OCI-LY7 (cell line): ENCODE measurements around the gene TPP1. TPM values are rescaled to one million over a fixed set of nuclear protein-coding genes. Genes with fewer than 3 reads are reported as not detected.

Experiments
- BruUV-seq: library from RNA; stranded (reverse); fragments of 400-500 nt; replicated peaks from 2 replicates; lab custom pipeline; 2021; lab: Mats Ljungman, UMichigan
- CTCF ChIA-PET: fragments of 300-600 bp; sonication (Branson Sonifier 250); formaldehyde crosslinking; loops from one replicate; lab custom pipeline; 2022; ENCODE audit warnings: antibody characterized with exemption; ENCODE audit not compliant: unreplicated experiment; lab: Charles Lee
- POLR2A ChIA-PET: fragments of 300-600 bp; sonication (Branson Sonifier 250); formaldehyde crosslinking; loops from one replicate; lab custom pipeline; 2022; ENCODE audit warnings: antibody characterized with exemption; lab: Charles Lee
- DNase-seq: peaks from one replicate; pipeline ENCODE4 v3.0.0-alpha.2; 2015; ENCODE audit warnings: low spot score
- H2AFZ ChIP-seq: fragments of 200-600 bp; sonication (generic), shearing (Covaris generic); 2 replicates; pipeline ENCODE4 v1.6.1; 2014; ENCODE audit warnings: mild to moderate bottlenecking, antibody characterized with exemption, low read length, moderate library complexity
- H3K27ac ChIP-seq: fragments of 200-600 bp; sonication (generic); 2 replicates; pipeline ENCODE4 v1.5.1; 2014; ENCODE audit warnings: mixed run types, low read depth, mild to moderate bottlenecking, moderate library complexity, low read length, inconsistent platforms; ENCODE audit not compliant: poor library complexity, severe bottlenecking
- H3K36me3 ChIP-seq: fragments of 200-600 bp; sonication (generic); 2 replicates; pipeline ENCODE4 v1.6.1; 2014; ENCODE audit warnings: mild to moderate bottlenecking, antibody characterized with exemption, low read length, moderate library complexity, mixed read lengths; ENCODE audit not compliant: insufficient read depth
- H3K4me1 ChIP-seq: fragments of 200-600 bp; sonication (generic); 2 replicates; pipeline ENCODE4 v1.5.1; 2014; ENCODE audit warnings: mild to moderate bottlenecking, low read length; ENCODE audit not compliant: insufficient read depth, poor library complexity, severe bottlenecking
- H3K4me2 ChIP-seq: fragments of 200-600 bp; sonication (generic); 2 replicates; pipeline ENCODE4 v1.6.1; 2014; ENCODE audit warnings: mild to moderate bottlenecking, low read length
- H3K4me3 ChIP-seq: fragments of 200-600 bp; sonication (generic); 2 replicates; pipeline ENCODE4 v1.5.1; 2014; ENCODE audit warnings: mild to moderate bottlenecking, low read depth, low read length; ENCODE audit not compliant: poor library complexity, severe bottlenecking
- H3K79me2 ChIP-seq: fragments of 200-600 bp; sonication (generic); 2 replicates; pipeline ENCODE4 v1.6.1; 2016; ENCODE audit warnings: low read depth, mild to moderate bottlenecking, low read length, moderate library complexity, mixed read lengths; ENCODE audit not compliant: insufficient read depth
- H3K9me2 ChIP-seq: fragments of 200-600 bp; sonication (generic); 2 replicates; pipeline ENCODE4 v1.6.1; 2016; ENCODE audit warnings: mild to moderate bottlenecking, low read length, mixed read lengths; ENCODE audit not compliant: insufficient read depth
- H3K9me3 ChIP-seq: fragments of 200-600 bp; sonication (generic); 2 replicates; pipeline ENCODE4 v1.6.1; 2014; ENCODE audit warnings: mild to moderate bottlenecking, mixed run types, low read length, mixed read lengths
- H4K20me1 ChIP-seq: fragments of 200-600 bp; sonication (generic); 2 replicates; pipeline ENCODE4 v1.6.1; 2014; ENCODE audit warnings: mild to moderate bottlenecking, antibody characterized with exemption, low read length, moderate library complexity, mixed read lengths; ENCODE audit not compliant: insufficient read depth
- EZH2phosphoT487 ChIP-seq: fragments of 200-600 bp; sonication (generic); IDR thresholded peaks from 2 replicates; pipeline ENCODE4 v1.6.1; 2018; ENCODE audit warnings: low read depth, borderline replicate concordance, mild to moderate bottlenecking, mixed run types, antibody characterized with exemption, low read length, moderate library complexity, mixed read lengths
- intact Hi-C: fragments of 100-400 bp; cut with micrococcal nuclease; formaldehyde crosslinking; loops from one replicate; pipeline ENCODE4 v1.10.0; 2022; ENCODE audit not compliant: unreplicated experiment
- total RNA-seq, 2 experiments: library from RNA; depleted of rRNA in 1 of 2; stranded (reverse); fragments of >200 nt in 1 of 2; shearing (Covaris generic) in 1 of 2; gene quantifications; 2 replicates each; pipeline ENCODE4 v1.2.3, GENCODE V29; 2014 to 2022
- TF ChIP-seq, protein P1 (sequence below): fragments of 200-600 bp; sonication (generic); conservative IDR thresholded peaks from 2 replicates; pipeline ENCODE4 v1.5.1; 2014; ENCODE audit warnings: mild to moderate bottlenecking, antibody characterized with exemption, low read length, moderate library complexity, mixed read lengths

The TPP1 gene
- total RNA-seq, 2 experiments from 2014 or later, result 16.6 to 41.1 TPM

- POLR2A ChIA-PET, result no interaction called here
- no peak for DNase-seq
- Histone ChIP-seq H3K4me2 (no peak overlapping the region), H3K27ac (no peak overlapping the region), H3K4me1 (no peaks in the 10 kb centered on the region), H3K79me2 (no peaks in the 10 kb centered on the region), H3K9me2 (no peaks in the 10 kb centered on the region), H2AFZ (no peak overlapping the region), H4K20me1 (no peaks in the 10 kb centered on the region), H3K36me3 (no peaks in the 10 kb centered on the region), H3K4me3 (no peak overlapping the region), H3K9me3 (no peaks in the 10 kb centered on the region)
- no TSS peak for BruUV-seq
- no peak for TF ChIP-seq EZH2phosphoT487
- TF ChIP-seq, protein P1, sequence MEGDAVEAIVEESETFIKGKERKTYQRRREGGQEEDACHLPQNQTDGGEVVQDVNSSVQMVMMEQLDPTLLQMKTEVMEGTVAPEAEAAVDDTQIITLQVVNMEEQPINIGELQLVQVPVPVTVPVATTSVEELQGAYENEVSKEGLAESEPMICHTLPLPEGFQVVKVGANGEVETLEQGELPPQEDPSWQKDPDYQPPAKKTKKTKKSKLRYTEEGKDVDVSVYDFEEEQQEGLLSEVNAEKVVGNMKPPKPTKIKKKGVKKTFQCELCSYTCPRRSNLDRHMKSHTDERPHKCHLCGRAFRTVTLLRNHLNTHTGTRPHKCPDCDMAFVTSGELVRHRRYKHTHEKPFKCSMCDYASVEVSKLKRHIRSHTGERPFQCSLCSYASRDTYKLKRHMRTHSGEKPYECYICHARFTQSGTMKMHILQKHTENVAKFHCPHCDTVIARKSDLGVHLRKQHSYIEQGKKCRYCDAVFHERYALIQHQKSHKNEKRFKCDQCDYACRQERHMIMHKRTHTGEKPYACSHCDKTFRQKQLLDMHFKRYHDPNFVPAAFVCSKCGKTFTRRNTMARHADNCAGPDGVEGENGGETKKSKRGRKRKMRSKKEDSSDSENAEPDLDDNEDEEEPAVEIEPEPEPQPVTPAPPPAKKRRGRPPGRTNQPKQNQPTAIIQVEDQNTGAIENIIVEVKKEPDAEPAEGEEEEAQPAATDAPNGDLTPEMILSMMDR, result no peak
- intact Hi-C loops, result no loop called here
- CTCF ChIA-PET, result interaction anchor here (1.0 kb wide), 1 partner anchor 143 kb away, joined by 3 read pairs; no protein-coding TSS in a partner anchor
These were observed 56.1 kb downstream of the TPP1 start for GRCh38 chr11:6563121-6563619.

Other genes with a start within 250 kb of the TPP1 start
- gene SMPD1, start 228.9 kb downstream of the TPP1 start, total RNA-seq (2014; rRNA removed; shearing (Covaris generic)), result 5.1 and 5.4 TPM in 2 replicates
- gene SMPD1, start 228.9 kb downstream of the TPP1 start, total RNA-seq (2022), result 11.5 and 11.9 TPM in 2 replicates
- 30.4 and 36.1 TPM in 2 replicates for gene APBB1, start 200.3 kb downstream of the TPP1 start, total RNA-seq (2014; rRNA removed; shearing (Covaris generic))
- gene APBB1, start 200.3 kb downstream of the TPP1 start, total RNA-seq (2022), result 25.5 and 28.3 TPM in 2 replicates
- gene HPX, start 178.4 kb downstream of the TPP1 start, total RNA-seq (2014; rRNA removed; shearing (Covaris generic)), result 0.16 TPM in 1 of 2 replicates, not detected in the other
- gene HPX, start 178.4 kb downstream of the TPP1 start, total RNA-seq (2022), result 1.2 and 5.2 TPM in 2 replicates
- gene TRIM3, start 145.5 kb downstream of the TPP1 start, total RNA-seq (2014; rRNA removed; shearing (Covaris generic)), result 8.5 and 21.3 TPM in 2 replicates
- gene TRIM3, start 145.5 kb downstream of the TPP1 start, total RNA-seq (2022), result 14.7 and 15.5 TPM in 2 replicates
- gene ARFIP2, start 138.1 kb downstream of the TPP1 start, total RNA-seq (2014; rRNA removed; shearing (Covaris generic)), result 40.7 and 55.9 TPM in 2 replicates
- gene ARFIP2, start 138.1 kb downstream of the TPP1 start, total RNA-seq (2022), result 44.0 and 49.0 TPM in 2 replicates
- gene TIMM10B, start 137.9 kb downstream of the TPP1 start, total RNA-seq (2014; rRNA removed; shearing (Covaris generic)), result 43.7 and 52.8 TPM in 2 replicates
- gene TIMM10B, start 137.9 kb downstream of the TPP1 start, total RNA-seq (2022), result 49.9 and 54.6 TPM in 2 replicates
- gene DNHD1, start 122.1 kb downstream of the TPP1 start, total RNA-seq (2014; rRNA removed; shearing (Covaris generic)), result 19.3 and 24.3 TPM in 2 replicates
- 52.7 and 56.6 TPM in 2 replicates for gene DNHD1, start 122.1 kb downstream of the TPP1 start, total RNA-seq (2022)
- 26.4 and 29.4 TPM in 2 replicates for gene RRP8, start 15.8 kb downstream of the TPP1 start, total RNA-seq (2014; rRNA removed; shearing (Covaris generic))
- gene RRP8, start 15.8 kb downstream of the TPP1 start, total RNA-seq (2022), result 25.0 and 33.6 TPM in 2 replicates
- 52.0 and 64.8 TPM in 2 replicates for gene ILK, start 15.6 kb downstream of the TPP1 start, total RNA-seq (2014; rRNA removed; shearing (Covaris generic))
- gene ILK, start 15.6 kb downstream of the TPP1 start, total RNA-seq (2022), result 80.3 and 88.2 TPM in 2 replicates
- 97.0 and 117 TPM in 2 replicates for gene TAF10, start 7.2 kb downstream of the TPP1 start, total RNA-seq (2014; rRNA removed; shearing (Covaris generic))
- gene TAF10, start 7.2 kb downstream of the TPP1 start, total RNA-seq (2022), result 139 and 146 TPM in 2 replicates
- 0.67 and 1.1 TPM in 2 replicates for gene DCHS1, start 36.4 kb upstream of the TPP1 start, total RNA-seq (2014; rRNA removed; shearing (Covaris generic))
- gene DCHS1, start 36.4 kb upstream of the TPP1 start, total RNA-seq (2022), result 0.53 and 0.67 TPM in 2 replicates
- 46.8 and 59.7 TPM in 2 replicates for gene MRPL17, start 63.9 kb upstream of the TPP1 start, total RNA-seq (2014; rRNA removed; shearing (Covaris generic))
- 43.0 and 44.0 TPM in 2 replicates for gene MRPL17, start 63.9 kb upstream of the TPP1 start, total RNA-seq (2022)
- gene OR2AG2, start 152.6 kb upstream of the TPP1 start, total RNA-seq (2014; rRNA removed; shearing (Covaris generic)), result 0.82 and 2.5 TPM in 2 replicates
- 1.7 and 1.9 TPM in 2 replicates for gene OR2AG2, start 152.6 kb upstream of the TPP1 start, total RNA-seq (2022)
- gene OR2AG1, start 163.6 kb upstream of the TPP1 start, total RNA-seq (2014; rRNA removed; shearing (Covaris generic)), result not detected in 2 replicates
- not detected in 2 replicates for gene OR2AG1, start 163.6 kb upstream of the TPP1 start, total RNA-seq (2022)
- gene OR6A2, start 180.3 kb upstream of the TPP1 start, total RNA-seq (2014; rRNA removed; shearing (Covaris generic)), result 0.95 and 2.2 TPM in 2 replicates
- 2.2 and 2.4 TPM in 2 replicates for gene OR6A2, start 180.3 kb upstream of the TPP1 start, total RNA-seq (2022)
- gene OR10A5, start 226.3 kb upstream of the TPP1 start, total RNA-seq (2014; rRNA removed; shearing (Covaris generic)), result not detected in 2 replicates
- not detected in 2 replicates for gene OR10A5, start 226.3 kb upstream of the TPP1 start, total RNA-seq (2022)
- not detected in 2 replicates for gene OR10A2, start 243.6 kb upstream of the TPP1 start, total RNA-seq (2014; rRNA removed; shearing (Covaris generic))
- not detected in 2 replicates for gene OR10A2, start 243.6 kb upstream of the TPP1 start, total RNA-seq (2022)